Endothelial cell (in vitro differentiated cells): ENCODE results near the gene OVOL1. TPM values are rescaled to one million over a fixed set of nuclear protein-coding genes. Genes with fewer than 3 reads are reported as not detected.

Experiments
- DNase-seq: peaks from one replicate; pipeline ENCODE4 v3.0.0; 2021; ENCODE audit warnings: low spot score
- H3K27ac Mint-ChIP-seq: one replicate; pipeline ENCODE4 v1.8.0; 2021; ENCODE audit warnings: mixed read lengths, inconsistent platforms; ENCODE audit not compliant: unreplicated experiment
- H3K27me3 Mint-ChIP-seq: one replicate; pipeline ENCODE4 v1.8.0; 2021; ENCODE audit warnings: mild to moderate bottlenecking, moderate library complexity, mixed read lengths, inconsistent platforms; ENCODE audit not compliant: unreplicated experiment
- H3K36me3 Mint-ChIP-seq: one replicate; pipeline ENCODE4 v1.8.0; 2021; ENCODE audit warnings: mild to moderate bottlenecking, low read depth, mixed read lengths, inconsistent platforms; ENCODE audit not compliant: unreplicated experiment
- H3K4me1 Mint-ChIP-seq: one replicate; pipeline ENCODE4 v1.8.0; 2021; ENCODE audit warnings: mild to moderate bottlenecking, mixed read lengths, inconsistent platforms; ENCODE audit not compliant: unreplicated experiment
- H3K4me3 Mint-ChIP-seq: one replicate; pipeline ENCODE4 v1.8.0; 2021; ENCODE audit warnings: mild to moderate bottlenecking, mixed read lengths, inconsistent platforms; ENCODE audit not compliant: unreplicated experiment
- H3K9me3 Mint-ChIP-seq: one replicate; pipeline ENCODE4 v1.8.0; 2021; ENCODE audit warnings: mixed read lengths, inconsistent platforms; ENCODE audit not compliant: unreplicated experiment
- CTCF ChIP-seq: fragments of 200-600 bp; sonication (generic); IDR thresholded peaks from one replicate; pipeline ENCODE4 v1.5.0; 2021; ENCODE audit warnings: antibody characterized with exemption; ENCODE audit not compliant: unreplicated experiment
- total RNA-seq: library from RNA; stranded (reverse); fragmentation: NEBNext Ultra II Directional; extraction: Animal tissue kit (Norgen Biotek cat#: 25700); gene quantifications from one replicate; pipeline ENCODE4 v1.2.1, GENCODE V29; 2021; ENCODE audit not compliant: unreplicated experiment

OVOL1 gene
- total RNA-seq, 1 donor from 2014 or later: not detected

- no peak for DNase-seq
- Mint-ChIP-seq H3K27ac (no peak overlapping the region), H3K4me3 (no peak overlapping the region), H3K9me3 (no peaks in the 10 kb centered on the region), H3K27me3 (peaks cover 9% of the 10 kb centered on the region), H3K36me3 (peaks cover 4% of the 10 kb centered on the region), H3K4me1 (no peaks in the 10 kb centered on the region)
- no peak for TF ChIP-seq CTCF
Observed at GRCh38 chr11:65791719-65792213, 4.9 kb downstream of the OVOL1 start.

GRCh38 chr11:65792456-65792855 is 5.6 kb downstream of the OVOL1 start:
- H3K27ac Mint-ChIP-seq: no peak overlapping the region
- peaks cover 4% of the 10 kb centered on the region for H3K36me3 Mint-ChIP-seq
- no peak overlapping the region for H3K4me3 Mint-ChIP-seq
- no peaks in the 10 kb centered on the region for H3K9me3 Mint-ChIP-seq
- peaks cover 11% of the 10 kb centered on the region for H3K27me3 Mint-ChIP-seq
- TF ChIP-seq CTCF: no peak
- no peaks in the 10 kb centered on the region for H3K4me1 Mint-ChIP-seq
- no peak for DNase-seq

GRCh38 chr11:65793144-65793581 is 6.3 kb downstream of the OVOL1 start:
- no peak for DNase-seq
- Mint-ChIP-seq H3K27me3 (peaks cover 14% of the 10 kb centered on the region), H3K36me3 (peaks cover 4% of the 10 kb centered on the region), H3K27ac (no peak overlapping the region), H3K9me3 (no peaks in the 10 kb centered on the region), H3K4me1 (no peaks in the 10 kb centered on the region), H3K4me3 (no peak overlapping the region)
- no peak for TF ChIP-seq CTCF

- H3K4me3 Mint-ChIP-seq: no peak overlapping the region
- no peak for TF ChIP-seq CTCF
- DNase-seq: no peak
- peaks cover 4% of the 10 kb centered on the region for H3K36me3 Mint-ChIP-seq
- H3K27me3 Mint-ChIP-seq: peaks cover 14% of the 10 kb centered on the region
- H3K9me3 Mint-ChIP-seq: no peaks in the 10 kb centered on the region
- no peak overlapping the region for H3K27ac Mint-ChIP-seq
- no peaks in the 10 kb centered on the region for H3K4me1 Mint-ChIP-seq
Observed at GRCh38 chr11:65793625-65794400, 7.0 kb downstream of the OVOL1 start.
